HEK293 (cell line): ENCODE measurements around the gene RHOF.

ENCODE experiments used
- GFI1B ChIP-seq: fragments of 450-650 bp; formaldehyde crosslinking; IDR thresholded peaks from 2 replicates; pipeline ENCODE4 v1.5.1; 2016; ENCODE audit warnings: missing biosample characterization, missing genetic modification characterization
- GLI4 ChIP-seq: fragments of 450-650 bp; formaldehyde crosslinking; IDR thresholded peaks from 2 replicates; pipeline ENCODE4 v1.5.1; 2016; ENCODE audit warnings: missing biosample characterization, missing genetic modification characterization
- GLIS2 ChIP-seq: fragments of 450-650 bp; formaldehyde crosslinking; IDR thresholded peaks from 2 replicates; pipeline ENCODE4 v1.5.1; 2016; ENCODE audit warnings: missing biosample characterization, missing genetic modification characterization
- HOXC10 ChIP-seq: sonication (generic); formaldehyde crosslinking; IDR thresholded peaks from 2 replicates; pipeline ENCODE4 v1.8.1; 2023; ENCODE audit warnings: mild to moderate bottlenecking, missing genetic modification reagents
- KLF10 ChIP-seq: fragments of 450-650 bp; IDR thresholded peaks from 2 replicates; pipeline ENCODE4 v1.5.1; 2018; ENCODE audit warnings: missing biosample characterization, mild to moderate bottlenecking, missing genetic modification characterization
- PRDM1 ChIP-seq: fragments of 450-650 bp; formaldehyde crosslinking; IDR thresholded peaks from 2 replicates; pipeline ENCODE4; 2016; ENCODE audit warnings: missing biosample characterization, missing genetic modification characterization
- SCRT1 ChIP-seq: fragments of 450-650 bp; formaldehyde crosslinking; IDR thresholded peaks from 2 replicates; pipeline ENCODE4 v1.5.1; 2016; ENCODE audit warnings: missing biosample characterization, missing genetic modification characterization, borderline replicate concordance
- SP7 ChIP-seq: fragments of 450-650 bp; formaldehyde crosslinking; IDR thresholded peaks from 2 replicates; pipeline ENCODE4 v1.5.1; 2016; ENCODE audit warnings: missing biosample characterization, missing genetic modification characterization
- TRIM28 ChIP-seq: IDR thresholded peaks from 2 replicates; pipeline ENCODE4 v1.6.1; 2011; ENCODE audit warnings: low read length, control low read depth, borderline replicate concordance
- YY2 ChIP-seq: fragments of 450-650 bp; formaldehyde crosslinking; IDR thresholded peaks from 2 replicates; pipeline ENCODE4 v1.5.1; 2016; ENCODE audit warnings: missing biosample characterization, missing genetic modification characterization
- ZBTB48 ChIP-seq: fragments of 450-650 bp; formaldehyde crosslinking; IDR thresholded peaks from 2 replicates; pipeline ENCODE4 v1.5.1; 2016; ENCODE audit warnings: missing biosample characterization, missing genetic modification characterization
- ZBTB7A ChIP-seq: fragments of 450-650 bp; formaldehyde crosslinking; IDR thresholded peaks from 2 replicates; pipeline ENCODE4 v1.5.1; 2016; ENCODE audit warnings: low read depth, missing biosample characterization, missing genetic modification characterization
- ZEB2 ChIP-seq: fragments of 450-650 bp; formaldehyde crosslinking; IDR thresholded peaks from 2 replicates; pipeline ENCODE4 v1.5.1; 2016; ENCODE audit warnings: missing biosample characterization, missing genetic modification characterization
- ZNF157 ChIP-seq: fragments of 450-650 bp; formaldehyde crosslinking; IDR thresholded peaks from 2 replicates; pipeline ENCODE4 v1.5.1; 2016; ENCODE audit warnings: missing biosample characterization, missing genetic modification characterization
- ZNF184 ChIP-seq: fragments of 450-650 bp; IDR thresholded peaks from 2 replicates; pipeline ENCODE4 v1.5.1; 2018; ENCODE audit warnings: missing biosample characterization, mild to moderate bottlenecking, missing genetic modification characterization
- ZNF2 ChIP-seq: fragments of 450-650 bp; formaldehyde crosslinking; IDR thresholded peaks from 2 replicates; pipeline ENCODE4 v1.5.1; 2016; ENCODE audit warnings: missing biosample characterization, missing genetic modification characterization
- ZNF274 ChIP-seq, 2 experiments: fragments of 200-500 bp in 1 of 2; fragments of 450-650 bp in 1 of 2; sonication (Bioruptor generic) in 1 of 2; formaldehyde crosslinking in 1 of 2; IDR thresholded peaks; 2 replicates each; pipeline versions ENCODE4 v1.5.1 to v1.6.1; 2014 to 2016; ENCODE audit warnings: borderline replicate concordance in 1 of 2, inconsistent platforms in 1 of 2, low read length in 1 of 2, missing biosample characterization in 1 of 2, missing genetic modification characterization in 1 of 2
- ZNF391 ChIP-seq: fragments of 450-650 bp; formaldehyde crosslinking; IDR thresholded peaks from 2 replicates; pipeline ENCODE4 v1.5.1; 2016; ENCODE audit warnings: low read depth, missing biosample characterization, missing genetic modification characterization, borderline replicate concordance
- ZNF416 ChIP-seq: fragments of 450-650 bp; formaldehyde crosslinking; IDR thresholded peaks from 2 replicates; pipeline ENCODE4 v1.5.1; 2016; ENCODE audit warnings: missing biosample characterization, missing genetic modification characterization
- ZNF501 ChIP-seq: fragments of 450-650 bp; formaldehyde crosslinking; IDR thresholded peaks from 2 replicates; pipeline ENCODE4 v1.5.1; 2016; ENCODE audit warnings: missing biosample characterization, missing genetic modification characterization
- ZNF610 ChIP-seq: fragments of 450-650 bp; formaldehyde crosslinking; IDR thresholded peaks from 2 replicates; pipeline ENCODE4 v1.5.1; 2016; ENCODE audit warnings: missing biosample characterization, missing genetic modification characterization, borderline replicate concordance
- ZNF626 ChIP-seq: fragments of 450-650 bp; sonication (Bioruptor Pico); formaldehyde crosslinking; IDR thresholded peaks from 2 replicates; pipeline ENCODE4 v1.5.1; 2018; ENCODE audit warnings: missing biosample characterization, missing genetic modification characterization, inconsistent platforms
- ZNF629 ChIP-seq: fragments of 450-650 bp; formaldehyde crosslinking; IDR thresholded peaks from 2 replicates; pipeline ENCODE4 v1.5.1; 2017; ENCODE audit warnings: missing biosample characterization, missing genetic modification characterization
- ZNF701 ChIP-seq: fragments of 450-650 bp; formaldehyde crosslinking; IDR thresholded peaks from 2 replicates; pipeline ENCODE4 v1.5.1; 2016; ENCODE audit warnings: missing biosample characterization, missing genetic modification characterization
- ZNF707 ChIP-seq: fragments of 450-650 bp; formaldehyde crosslinking; IDR thresholded peaks from 2 replicates; pipeline ENCODE4 v1.5.1; 2016; ENCODE audit warnings: missing biosample characterization, missing genetic modification characterization
- ZNF785 ChIP-seq: fragments of 450-650 bp; formaldehyde crosslinking; IDR thresholded peaks from 2 replicates; pipeline ENCODE4 v1.5.1; 2016; ENCODE audit warnings: missing biosample characterization, missing genetic modification characterization
- ZNF791 ChIP-seq: fragments of 450-650 bp; formaldehyde crosslinking; IDR thresholded peaks from 2 replicates; pipeline ENCODE4 v1.5.1; 2016; ENCODE audit warnings: missing biosample characterization, missing genetic modification characterization
- ZNF837 ChIP-seq: fragments of 450-650 bp; formaldehyde crosslinking; IDR thresholded peaks from 2 replicates; pipeline ENCODE4 v1.5.1; 2016; ENCODE audit warnings: missing biosample characterization, missing genetic modification characterization
- ZSCAN30 ChIP-seq: fragments of 450-650 bp; IDR thresholded peaks from 2 replicates; pipeline ENCODE4 v1.5.1; 2018; ENCODE audit warnings: missing biosample characterization, mild to moderate bottlenecking, missing genetic modification characterization, moderate library complexity
- TF ChIP-seq, protein P1 (sequence below): fragments of 450-650 bp; formaldehyde crosslinking; IDR thresholded peaks from 2 replicates; pipeline ENCODE4 v1.5.1; 2016; ENCODE audit warnings: missing biosample characterization, missing genetic modification characterization
- TF ChIP-seq, protein P2 (sequence below): fragments of 450-650 bp; formaldehyde crosslinking; IDR thresholded peaks from 2 replicates; pipeline ENCODE4 v1.5.1; 2016; ENCODE audit warnings: missing biosample characterization, missing genetic modification characterization
- TF ChIP-seq, protein P3 (sequence below): sonication (generic); formaldehyde crosslinking; IDR thresholded peaks from 2 replicates; pipeline ENCODE4 v1.8.1; 2022; ENCODE audit warnings: mild to moderate bottlenecking, moderate library complexity, missing genetic modification reagents
- TF ChIP-seq, protein P4 (sequence below): fragments of 450-650 bp; formaldehyde crosslinking; optimal IDR thresholded peaks from 2 replicates; pipeline ENCODE3; 2016; ENCODE audit warnings: missing biosample characterization, mild to moderate bottlenecking, missing genetic modification characterization
- TF ChIP-seq, protein P5 (sequence below): fragments of 450-650 bp; formaldehyde crosslinking; IDR thresholded peaks from 2 replicates; pipeline ENCODE4 v1.5.1; 2016; ENCODE audit warnings: missing biosample characterization, missing genetic modification characterization, low read depth

The RHOF gene

DNA sequence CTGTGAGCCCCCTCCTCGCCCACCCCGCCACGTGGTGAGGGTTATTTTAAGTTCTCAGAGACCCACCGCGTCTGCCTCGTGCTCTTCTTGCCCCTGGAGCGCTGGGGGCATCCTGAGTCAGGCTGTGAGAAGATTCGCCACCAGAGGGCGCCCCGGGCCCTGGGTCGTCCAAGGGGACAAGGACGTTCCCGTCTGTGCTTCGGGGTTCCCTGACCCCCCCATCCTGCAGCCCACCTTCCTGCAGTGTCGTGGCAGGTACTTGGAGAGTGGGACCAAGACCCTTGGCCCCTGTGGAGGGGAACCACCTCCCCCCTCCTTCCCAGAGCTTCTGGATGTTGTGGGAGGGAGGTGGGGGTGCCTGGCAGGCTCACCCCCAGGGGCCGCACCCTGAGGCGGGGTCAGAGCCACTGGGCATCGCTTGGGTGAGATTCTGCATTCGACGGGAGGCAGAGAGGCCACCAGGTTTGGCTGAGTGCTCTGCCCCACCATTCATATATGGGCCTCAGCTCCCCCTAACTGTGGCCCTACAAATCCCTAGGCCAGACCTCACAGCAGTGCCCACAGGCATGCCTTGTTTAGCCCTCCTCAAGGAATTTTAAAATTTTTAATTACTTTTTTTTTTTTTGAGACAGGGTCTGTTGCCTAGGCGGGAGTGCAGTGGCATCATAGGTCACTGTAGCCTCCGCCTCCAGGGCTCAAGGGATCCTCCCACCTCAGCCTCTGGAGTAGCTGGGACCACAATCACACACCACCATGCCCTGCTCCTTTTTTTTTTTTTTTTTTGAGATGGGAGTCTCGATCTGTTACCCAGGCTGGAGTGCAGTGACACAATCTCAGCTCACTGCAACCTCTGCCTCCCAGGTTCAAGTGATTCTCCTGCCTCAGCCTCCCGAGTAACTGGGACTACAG lies 17.0 kb downstream of the RHOF start (continued):
- TF ChIP-seq ZNF274 (IDR thresholded peaks at IDR 0.05; ENCODE audit: low read length) (no peak), ZNF274 (tag by site-specific recombination; IDR thresholded peaks at IDR 0.05; ENCODE audit: borderline replicate concordance) (no peak), ZNF837 (tag by site-specific recombination) (no peak), ZSCAN30 (tag by site-specific recombination) (no peak), SP7 (tag by site-specific recombination) (no peak), GLIS2 (peak; percentile 62), ZBTB7A (no peak), KLF10 (tag by site-specific recombination) (no peak), ZNF610 (tag by site-specific recombination) (no peak), PRDM1 (tag by site-specific recombination) (no peak), YY2 (tag by site-specific recombination) (no peak), HOXC10 (CRISPR knock-in tag) (no peak), TRIM28 (no peak), ZNF2 (tag by site-specific recombination) (peak; percentile 77), ZBTB48 (peak; percentile 84), ZNF157 (tag by site-specific recombination) (no peak), ZNF626 (tag by site-specific recombination) (no peak), ZNF629 (tag by site-specific recombination) (no peak), ZNF785 (no peak), ZNF501 (tag by site-specific recombination) (peak; percentile 57; the same call in 1 of the 2 replicates), ZEB2 (tag by site-specific recombination) (no peak), ZNF391 (tag by site-specific recombination) (no peak), GLI4 (tag by site-specific recombination) (no peak), ZNF184 (no peak), ZNF791 (tag by site-specific recombination) (no peak), SCRT1 (tag by site-specific recombination) (no peak), GFI1B (no peak), ZNF701 (tag by site-specific recombination) (no peak), ZNF416 (tag by site-specific recombination) (no peak), ZNF707 (tag by site-specific recombination) (no peak)
- TF ChIP-seq, protein P1, sequence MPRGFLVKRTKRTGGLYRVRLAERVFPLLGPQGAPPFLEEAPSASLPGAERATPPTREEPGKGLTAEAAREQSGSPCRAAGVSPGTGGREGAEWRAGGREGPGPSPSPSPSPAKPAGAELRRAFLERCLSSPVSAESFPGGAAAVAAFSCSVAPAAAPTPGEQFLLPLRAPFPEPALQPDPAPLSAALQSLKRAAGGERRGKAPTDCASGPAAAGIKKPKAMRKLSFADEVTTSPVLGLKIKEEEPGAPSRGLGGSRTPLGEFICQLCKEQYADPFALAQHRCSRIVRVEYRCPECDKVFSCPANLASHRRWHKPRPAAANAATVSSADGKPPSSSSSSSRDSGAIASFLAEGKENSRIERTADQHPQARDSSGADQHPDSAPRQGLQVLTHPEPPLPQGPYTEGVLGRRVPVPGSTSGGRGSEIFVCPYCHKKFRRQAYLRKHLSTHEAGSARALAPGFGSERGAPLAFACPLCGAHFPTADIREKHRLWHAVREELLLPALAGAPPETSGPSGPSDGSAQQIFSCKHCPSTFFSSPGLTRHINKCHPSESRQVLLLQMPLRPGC (tag by site-specific recombination), result no peak
- TF ChIP-seq, protein P2, sequence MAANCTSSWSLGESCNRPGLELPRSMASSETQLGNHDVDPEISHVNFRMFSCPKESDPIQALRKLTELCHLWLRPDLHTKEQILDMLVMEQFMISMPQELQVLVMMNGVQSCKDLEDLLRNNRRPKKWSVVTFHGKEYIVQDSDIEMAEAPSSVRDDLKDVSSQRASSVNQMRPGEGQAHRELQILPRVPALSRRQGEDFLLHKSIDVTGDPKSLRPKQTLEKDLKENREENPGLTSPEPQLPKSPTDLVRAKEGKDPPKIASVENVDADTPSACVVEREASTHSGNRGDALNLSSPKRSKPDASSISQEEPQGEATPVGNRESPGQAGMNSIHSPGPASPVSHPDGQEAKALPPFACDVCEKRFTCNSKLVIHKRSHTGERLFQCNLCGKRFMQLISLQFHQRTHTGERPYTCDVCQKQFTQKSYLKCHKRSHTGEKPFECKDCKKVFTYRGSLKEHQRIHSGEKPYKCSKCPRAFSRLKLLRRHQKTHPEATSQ, result no peak
- TF ChIP-seq, protein P3, sequence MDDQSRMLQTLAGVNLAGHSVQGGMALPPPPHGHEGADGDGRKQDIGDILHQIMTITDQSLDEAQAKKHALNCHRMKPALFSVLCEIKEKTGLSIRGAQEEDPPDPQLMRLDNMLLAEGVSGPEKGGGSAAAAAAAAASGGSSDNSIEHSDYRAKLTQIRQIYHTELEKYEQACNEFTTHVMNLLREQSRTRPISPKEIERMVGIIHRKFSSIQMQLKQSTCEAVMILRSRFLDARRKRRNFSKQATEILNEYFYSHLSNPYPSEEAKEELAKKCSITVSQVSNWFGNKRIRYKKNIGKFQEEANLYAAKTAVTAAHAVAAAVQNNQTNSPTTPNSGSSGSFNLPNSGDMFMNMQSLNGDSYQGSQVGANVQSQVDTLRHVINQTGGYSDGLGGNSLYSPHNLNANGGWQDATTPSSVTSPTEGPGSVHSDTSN (CRISPR knock-in tag), result no peak
- TF ChIP-seq, protein P4, sequence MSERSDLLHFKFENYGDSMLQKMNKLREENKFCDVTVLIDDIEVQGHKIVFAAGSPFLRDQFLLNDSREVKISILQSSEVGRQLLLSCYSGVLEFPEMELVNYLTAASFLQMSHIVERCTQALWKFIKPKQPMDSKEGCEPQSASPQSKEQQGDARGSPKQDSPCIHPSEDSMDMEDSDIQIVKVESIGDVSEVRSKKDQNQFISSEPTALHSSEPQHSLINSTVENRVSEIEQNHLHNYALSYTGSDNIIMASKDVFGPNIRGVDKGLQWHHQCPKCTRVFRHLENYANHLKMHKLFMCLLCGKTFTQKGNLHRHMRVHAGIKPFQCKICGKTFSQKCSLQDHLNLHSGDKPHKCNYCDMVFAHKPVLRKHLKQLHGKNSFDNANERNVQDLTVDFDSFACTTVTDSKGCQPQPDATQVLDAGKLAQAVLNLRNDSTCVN (tag by site-specific recombination), result peak; percentile 24
- TF ChIP-seq, protein P5, sequence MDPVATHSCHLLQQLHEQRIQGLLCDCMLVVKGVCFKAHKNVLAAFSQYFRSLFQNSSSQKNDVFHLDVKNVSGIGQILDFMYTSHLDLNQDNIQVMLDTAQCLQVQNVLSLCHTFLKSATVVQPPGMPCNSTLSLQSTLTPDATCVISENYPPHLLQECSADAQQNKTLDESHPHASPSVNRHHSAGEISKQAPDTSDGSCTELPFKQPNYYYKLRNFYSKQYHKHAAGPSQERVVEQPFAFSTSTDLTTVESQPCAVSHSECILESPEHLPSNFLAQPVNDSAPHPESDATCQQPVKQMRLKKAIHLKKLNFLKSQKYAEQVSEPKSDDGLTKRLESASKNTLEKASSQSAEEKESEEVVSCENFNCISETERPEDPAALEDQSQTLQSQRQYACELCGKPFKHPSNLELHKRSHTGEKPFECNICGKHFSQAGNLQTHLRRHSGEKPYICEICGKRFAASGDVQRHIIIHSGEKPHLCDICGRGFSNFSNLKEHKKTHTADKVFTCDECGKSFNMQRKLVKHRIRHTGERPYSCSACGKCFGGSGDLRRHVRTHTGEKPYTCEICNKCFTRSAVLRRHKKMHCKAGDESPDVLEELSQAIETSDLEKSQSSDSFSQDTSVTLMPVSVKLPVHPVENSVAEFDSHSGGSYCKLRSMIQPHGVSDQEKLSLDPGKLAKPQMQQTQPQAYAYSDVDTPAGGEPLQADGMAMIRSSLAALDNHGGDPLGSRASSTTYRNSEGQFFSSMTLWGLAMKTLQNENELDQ (tag by site-specific recombination), result no peak
